Measurements from ENCODE around the gene TPD52L1. TPM values are rescaled to one million over a fixed set of nuclear protein-coding genes. Genes with fewer than 3 reads are reported as not detected.

Gene TPD52L1
- total and polyA plus RNA-seq, 2 donors (not counting 3 experiments of a cell fraction or from before 2014, with no cell fraction given): 0.29 to 0.37 TPM

GRCh38 chr6:125227244-125227643 lies 73.7 kb downstream of the TPD52L1 start:
- no peak for FAIRE-seq
- CTCF ChIA-PET: no interaction called here
- no TSS peak for BruUV-seq (replicated peaks)

More at GRCh38 chr6:125227244-125227643, 73.7 kb downstream of the TPD52L1 start:
- Histone ChIP-seq H3K4me3 (replicated peaks in 1 of 3; ENCODE audit: insufficient read depth in 1 of 3, low read depth in 1 of 3, low read length in 3 of 3) (no peak overlapping the region), H3K9me1 (replicated peaks; ENCODE audit: control insufficient read depth, extremely low read depth, insufficient read depth, low read length) (no peaks in the 10 kb centered on the region), H3K9ac (replicated peaks; ENCODE audit: extremely low read depth, insufficient read depth, low read length) (no peak overlapping the region), H3K27me3 (ENCODE audit: control insufficient read depth in 2 of 2, insufficient read depth in 2 of 2, low read length in 2 of 2) (no peaks in the 10 kb centered on the region), H3K9me3 (replicated peaks; ENCODE audit: control insufficient read depth, insufficient read depth, low read length) (no peaks in the 10 kb centered on the region), H4K20me1 (replicated peaks; ENCODE audit: control insufficient read depth, extremely low read depth, insufficient read depth, low read length) (no peaks in the 10 kb centered on the region), H3K79me2 (ENCODE audit: control insufficient read depth, insufficient read depth, low read length) (no peaks in the 10 kb centered on the region), H2AFZ (ENCODE audit: low read depth, low read length) (no peak overlapping the region), H3K4me2 (ENCODE audit: insufficient read depth, low read length) (no peak overlapping the region), H3K27ac (ENCODE audit: insufficient read depth, low read depth, low read length) (no peak overlapping the region), H3K36me3 (ENCODE audit: control insufficient read depth in 2 of 2, extremely low read depth in 1 of 2, insufficient read depth in 2 of 2, low read length in 2 of 2) (no peaks in the 10 kb centered on the region), H3K4me1 (ENCODE audit: control insufficient read depth, extremely low read depth, insufficient read depth, low read length) (no peaks in the 10 kb centered on the region)
- dilution Hi-C loops (cut with MboI; ENCODE audit: extremely low pct_ligation_motif_present, low sequenced_read_pairs): no loop called here
- intact Hi-C loops (cut with micrococcal nuclease): no loop called here
- TF ChIP-seq CTCF (IDR thresholded peaks at IDR 0.05; ENCODE audit: extremely low read depth in 1 of 2, insufficient read depth in 1 of 2, low read depth in 1 of 2, low read length in 2 of 2) (no peak), MYC (IDR thresholded peaks at IDR 0.05; ENCODE audit: low read depth, low read length) (no peak), MAX (IDR thresholded peaks at IDR 0.05; ENCODE audit: insufficient read depth, insufficient read length) (no peak), POLR2A (IDR thresholded peaks at IDR 0.05; ENCODE audit: low read depth, low read length) (no peak), JUN (IDR thresholded peaks at IDR 0.05; ENCODE audit: borderline replicate concordance, insufficient read depth, insufficient read length, low read depth) (no peak), POLR2AphosphoS5 (IDR thresholded peaks at IDR 0.05; ENCODE audit: insufficient read depth, low read depth, low read length) (no peak), GATA2 (IDR thresholded peaks at IDR 0.05; ENCODE audit: insufficient read depth, insufficient read length, low read depth, low read length) (no peak), FOS (IDR thresholded peaks at IDR 0.05; ENCODE audit: borderline replicate concordance, insufficient read depth, low read length) (no peak), EZH2 (IDR thresholded peaks at IDR 0.05; ENCODE audit: borderline replicate concordance, low read depth, low read length, severe bottlenecking) (no peak)
- POLR2A ChIA-PET: no interaction called here
- no peak for DNase-seq (ENCODE audit: low read depth, low spot score)

Measured in endothelial cell of umbilical vein (primary cell).